Stomach (tissue), 9 donors: Measurements from ENCODE around the gene GOT2. TPM values are rescaled to one million over a fixed set of nuclear protein-coding genes. Genes with fewer than 3 reads are reported as not detected.
A peak's percentile ranks its signal among the peaks of the same experiment; 100 is the strongest.

Experiments used
- DNase-seq, 2 donors: peaks; one replicate each; pipeline versions ENCODE4 v3.0.0 to v3.0.0-alpha.2; 2013 to 2019
- H3K27ac ChIP-seq, 5 donors: fragments of 200-600 bp in 4 of 5; sonication (generic) in 4 of 5; one replicate each; pipeline ENCODE4 v1.5.1; 2013 to 2019; ENCODE audit warnings: mild to moderate bottlenecking in 1 of 5, moderate library complexity in 1 of 5
- H3K27me3 ChIP-seq, 3 donors: fragments of 200-600 bp; sonication (generic); one replicate each; pipeline ENCODE4 v1.5.1; 2017 to 2019; ENCODE audit warnings: mixed run types in 1 of 3
- H3K36me3 ChIP-seq, 4 donors: fragments of 200-600 bp; sonication (generic); 1 replicate in 3 of 4; 2 replicates in 1 of 4; pipeline ENCODE4 v1.5.1; 2016 to 2019
- H3K4me1 ChIP-seq, 4 donors: fragments of 200-600 bp; sonication (generic); one replicate each; pipeline ENCODE4 v1.5.1; 2016 to 2019
- H3K4me3 ChIP-seq, 4 donors: fragments of 200-600 bp; sonication (generic) in 3 of 4; one replicate each; pipeline ENCODE4 v1.5.1; 2016 to 2019; ENCODE audit warnings: mild to moderate bottlenecking in 1 of 4
- H3K9me3 ChIP-seq, 4 donors: fragments of 200-600 bp; sonication (generic); one replicate each; pipeline ENCODE4 v1.5.1; 2016 to 2019
- EP300 ChIP-seq: sonication (generic); formaldehyde crosslinking; IDR thresholded peaks from one replicate; pipeline ENCODE4 v1.6.1; 2017; ENCODE audit warnings: antibody characterized with exemption
- POLR2A ChIP-seq, 4 donors: fragments of 450-650 bp; IDR thresholded peaks; one replicate each; pipeline ENCODE4 v1.6.1; 2016; ENCODE audit warnings: antibody characterized with exemption in 4 of 4, control low read depth in 2 of 4, mild to moderate bottlenecking in 1 of 4, moderate library complexity in 1 of 4
- POLR2AphosphoS5 ChIP-seq, 3 donors: sonication (generic); formaldehyde crosslinking; IDR thresholded peaks; one replicate each; pipeline ENCODE4 v1.6.1; 2016; ENCODE audit warnings: antibody characterized with exemption in 3 of 3
- WGBS, 5 donors: extraction: QIAGEN DNeasy Blood & Tissue Kit in 3 of 5; methylation state at CpG; one replicate each; pipeline versions ENCODE4 v1.1.5 to v1.1.7; 2013 to 2018; 5-methylcytosine and 5-hydroxymethylcytosine counted together
- intact Hi-C: fragments of 100-400 bp; cut with DNase I; formaldehyde crosslinking; loops from one replicate; pipeline ENCODE4 v1.15.1; 2023; ENCODE audit warnings: low total_unique reads
- polyA plus RNA-seq, 3 donors: library from polyadenylated mRNA; stranded (reverse); fragments of 200-250 nt; gene quantifications; one replicate each; pipeline ENCODE4 v1.2.3, GENCODE V29; 2013
- total RNA-seq, 5 donors: library from RNA; depleted of rRNA; stranded (reverse); fragments of >200 nt; gene quantifications; one replicate each; pipeline versions ENCODE4 v1.1.0 to v1.2.3, GENCODE V29; 2014 to 2016
- TF ChIP-seq, protein P1 (sequence below), 7 experiments: fragments of 450-650 bp in 4 of 7; fragments of 200-600 bp in 3 of 7; sonication (generic) in 3 of 7; IDR thresholded peaks; one replicate each; pipeline ENCODE4 v1.5.1; 2016 to 2019; ENCODE audit warnings: antibody characterized with exemption in 7 of 7, control low read depth in 2 of 7, mild to moderate bottlenecking in 1 of 7
- donor health status: healthy with polysubstance abuse.
- donor health status: Bipolar disorder and iron deficiency.
- donor health status: healthy.

The GOT2 gene
- total and polyA plus RNA-seq, 8 donors = 43.7 to 96.9 (median 57.1) TPM

DNA sequence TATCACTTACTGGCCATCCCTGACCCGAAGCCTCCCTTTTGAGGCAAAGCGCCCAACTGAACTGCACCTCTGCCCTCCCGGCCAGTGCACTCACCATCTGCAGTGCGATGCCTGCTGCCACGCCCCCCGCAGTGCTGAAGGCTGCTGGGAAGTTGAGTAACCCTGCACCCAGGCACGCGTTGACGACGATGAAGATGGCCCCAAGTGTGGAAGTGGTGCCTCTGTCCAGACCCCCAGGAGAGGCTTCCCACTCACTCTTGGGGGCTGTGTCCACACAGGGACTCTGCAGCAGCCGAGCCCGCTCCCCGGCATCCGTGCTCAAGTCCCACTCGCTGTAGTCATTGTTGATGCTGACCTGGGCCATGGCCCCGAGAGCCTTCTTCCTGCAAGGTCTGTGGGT, 54.4 kb downstream of the GOT2 start:
- Histone ChIP-seq H3K4me3 (no peak overlapping the region), H3K36me3 (peaks cover 0 to 63% (median 55%) of the 10 kb centered on the region in 4 donors), H3K27ac (no peak overlapping the region), H3K9me3 (no peaks in the 10 kb centered on the region), H3K27me3 (no peaks in the 10 kb centered on the region), H3K4me1 (peaks cover 12 to 25% (median 15%) of the 10 kb centered on the region in 4 donors)
- intact Hi-C loops = no loop called here
- DNase-seq = no peak
- WGBS, 5 donors = 91 to 97% (median 97%) methylated on average over 12 to 16 of the region's 16 CpGs
- TF ChIP-seq, protein P1, sequence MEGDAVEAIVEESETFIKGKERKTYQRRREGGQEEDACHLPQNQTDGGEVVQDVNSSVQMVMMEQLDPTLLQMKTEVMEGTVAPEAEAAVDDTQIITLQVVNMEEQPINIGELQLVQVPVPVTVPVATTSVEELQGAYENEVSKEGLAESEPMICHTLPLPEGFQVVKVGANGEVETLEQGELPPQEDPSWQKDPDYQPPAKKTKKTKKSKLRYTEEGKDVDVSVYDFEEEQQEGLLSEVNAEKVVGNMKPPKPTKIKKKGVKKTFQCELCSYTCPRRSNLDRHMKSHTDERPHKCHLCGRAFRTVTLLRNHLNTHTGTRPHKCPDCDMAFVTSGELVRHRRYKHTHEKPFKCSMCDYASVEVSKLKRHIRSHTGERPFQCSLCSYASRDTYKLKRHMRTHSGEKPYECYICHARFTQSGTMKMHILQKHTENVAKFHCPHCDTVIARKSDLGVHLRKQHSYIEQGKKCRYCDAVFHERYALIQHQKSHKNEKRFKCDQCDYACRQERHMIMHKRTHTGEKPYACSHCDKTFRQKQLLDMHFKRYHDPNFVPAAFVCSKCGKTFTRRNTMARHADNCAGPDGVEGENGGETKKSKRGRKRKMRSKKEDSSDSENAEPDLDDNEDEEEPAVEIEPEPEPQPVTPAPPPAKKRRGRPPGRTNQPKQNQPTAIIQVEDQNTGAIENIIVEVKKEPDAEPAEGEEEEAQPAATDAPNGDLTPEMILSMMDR (IDR thresholded peaks at IDR 0.05) = no peak
- no peak for TF ChIP-seq POLR2A (IDR thresholded peaks at IDR 0.05)
- no peak for TF ChIP-seq EP300
- no peak for TF ChIP-seq POLR2AphosphoS5 (IDR thresholded peaks at IDR 0.05)

DNA sequence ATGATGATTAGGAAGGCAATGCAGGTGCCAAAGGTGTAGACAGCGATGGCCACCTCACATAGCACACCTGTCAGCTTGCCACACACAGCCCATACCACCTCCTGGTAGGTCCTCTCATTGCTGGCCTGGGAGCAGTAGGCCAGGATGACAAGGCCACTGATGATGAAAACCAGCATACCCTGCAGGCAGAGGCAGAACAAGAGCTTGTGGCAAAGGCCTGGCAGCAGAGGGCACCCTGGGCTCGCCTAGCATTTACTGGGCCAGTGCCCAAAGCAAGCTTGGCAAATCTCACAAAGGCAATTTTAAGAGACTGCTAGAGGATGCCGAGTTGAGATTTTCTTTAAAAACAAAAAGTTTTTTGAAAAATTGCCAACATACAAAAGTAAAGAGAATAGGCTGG, 55.4 kb downstream of the GOT2 start:
- WGBS, 5 donors = 54 to 68% (median 59%) methylated on average over 3 of the region's 3 CpGs
- H3K27ac ChIP-seq = no peak overlapping the region
- DNase-seq = no peak
- intact Hi-C loops = no loop called here
- H3K27me3 ChIP-seq = no peaks in the 10 kb centered on the region
- TF ChIP-seq, protein P1 (IDR thresholded peaks at IDR 0.05) = peak in 1 of 7 experiments; percentile 25
- TF ChIP-seq POLR2A (IDR thresholded peaks at IDR 0.05) (no peak), POLR2AphosphoS5 (IDR thresholded peaks at IDR 0.05) (peak in 1 of 3 donors; percentile 52), EP300 (no peak)
- H3K4me3 ChIP-seq = no peak overlapping the region
- peaks cover 7 to 18% (median 9%) of the 10 kb centered on the region in 4 donors for H3K4me1 ChIP-seq
- H3K36me3 ChIP-seq = peaks cover 0 to 73% (median 65%) of the 10 kb centered on the region in 4 donors
- H3K9me3 ChIP-seq = no peaks in the 10 kb centered on the region

DNA sequence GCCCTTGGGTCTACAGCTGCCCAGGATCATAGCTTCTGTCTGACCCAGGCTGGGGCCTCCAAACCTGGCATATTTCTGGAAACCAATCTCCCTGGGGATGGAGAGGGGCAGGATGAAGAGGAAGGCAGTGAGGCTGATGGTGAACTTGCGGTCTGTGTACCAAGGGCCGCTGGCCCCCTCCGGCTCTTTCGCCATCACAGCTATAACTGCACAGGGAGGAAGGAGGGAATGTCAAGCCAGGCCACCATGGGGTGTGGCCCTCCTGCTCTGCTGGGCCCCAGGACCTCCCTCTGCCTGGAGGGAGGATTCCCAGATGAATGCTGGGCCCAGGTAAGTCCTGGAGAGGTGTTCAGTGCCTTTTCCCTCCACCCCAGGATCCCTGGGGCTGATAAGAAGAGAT, 55.8 kb downstream of the GOT2 start:
- Histone ChIP-seq H3K27ac (no peak overlapping the region), H3K4me3 (no peak overlapping the region), H3K9me3 (no peaks in the 10 kb centered on the region), H3K4me1 (peaks cover 2 to 14% (median 4%) of the 10 kb centered on the region in 4 donors), H3K36me3 (peaks cover 0 to 73% (median 66%) of the 10 kb centered on the region in 4 donors), H3K27me3 (no peaks in the 10 kb centered on the region)
- intact Hi-C loops = no loop called here
- 94 to 100% (median 97%) methylated on average over 4 of the region's 4 CpGs for WGBS, 5 donors
- DNase-seq = no peak
- no peak for TF ChIP-seq POLR2A (IDR thresholded peaks at IDR 0.05)
- no peak for TF ChIP-seq EP300
- TF ChIP-seq POLR2AphosphoS5 (IDR thresholded peaks at IDR 0.05) = no peak
- TF ChIP-seq, protein P1 (IDR thresholded peaks at IDR 0.05) = no peak

DNA sequence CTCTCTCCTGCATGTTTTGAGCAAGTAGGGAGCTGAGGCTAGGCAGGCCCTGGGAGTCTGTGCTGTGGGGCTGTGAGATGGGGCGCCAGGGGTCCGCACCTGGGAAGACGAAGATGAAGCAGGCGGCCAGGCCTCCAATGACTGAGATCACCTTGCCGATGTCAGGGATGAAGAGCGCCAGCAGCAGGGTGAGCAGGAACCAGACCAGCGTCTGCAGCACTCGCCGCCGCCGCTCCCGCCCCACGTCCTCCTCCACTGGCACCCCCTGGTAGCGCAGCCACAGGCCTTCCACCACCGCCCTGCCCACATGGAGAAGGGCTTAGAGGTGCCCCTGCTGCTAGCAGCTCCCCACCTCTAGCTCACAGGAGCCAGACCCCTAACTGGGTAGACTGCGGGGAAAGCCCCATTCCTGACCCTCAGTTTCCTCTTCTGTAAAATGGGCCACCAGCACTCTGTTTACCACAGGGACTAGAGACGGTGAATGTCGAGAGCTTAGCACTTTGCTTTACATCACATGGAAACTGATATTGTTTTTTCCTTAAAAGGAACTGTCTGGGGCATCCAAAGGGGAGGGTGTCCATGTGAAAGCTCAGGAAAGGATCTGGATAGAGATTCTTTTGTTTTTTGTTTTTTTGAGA, 63.1 kb downstream of the GOT2 start:
- no peak for DNase-seq
- H3K27me3 ChIP-seq = no peaks in the 10 kb centered on the region
- no peaks in the 10 kb centered on the region for H3K4me1 ChIP-seq
- H3K9me3 ChIP-seq = no peaks in the 10 kb centered on the region
- intact Hi-C loops = no loop called here
- no peak overlapping the region for H3K27ac ChIP-seq
- WGBS, 5 donors = 93 to 98% (median 93%) methylated on average over 18 of the region's 18 CpGs
- TF ChIP-seq, protein P1 (IDR thresholded peaks at IDR 0.05) = no peak
- TF ChIP-seq EP300 (no peak), POLR2AphosphoS5 (IDR thresholded peaks at IDR 0.05) (no peak), POLR2A (IDR thresholded peaks at IDR 0.05) (no peak)
- no peak overlapping the region for H3K4me3 ChIP-seq
- peaks cover 10 to 82% (median 79%) of the 10 kb centered on the region in 4 donors for H3K36me3 ChIP-seq
